WTC11 (cell line): ENCODE measurements around the gene JAKMIP1.

Experiments
- JAZF1 ChIP-seq: fragments of 250-450 bp; sonication (Bioruptor Pico); IDR thresholded peaks from 2 replicates; pipeline ENCODE4 v1.9.0; 2021; ENCODE audit warnings: moderate library complexity, mild to moderate bottlenecking, inconsistent platforms
- TF ChIP-seq, protein P1 (sequence below): fragments of 200-600 bp; IDR thresholded peaks from 2 replicates; pipeline ENCODE4 v1.8.0; 2022; ENCODE audit warnings: antibody characterized with exemption

DNA sequence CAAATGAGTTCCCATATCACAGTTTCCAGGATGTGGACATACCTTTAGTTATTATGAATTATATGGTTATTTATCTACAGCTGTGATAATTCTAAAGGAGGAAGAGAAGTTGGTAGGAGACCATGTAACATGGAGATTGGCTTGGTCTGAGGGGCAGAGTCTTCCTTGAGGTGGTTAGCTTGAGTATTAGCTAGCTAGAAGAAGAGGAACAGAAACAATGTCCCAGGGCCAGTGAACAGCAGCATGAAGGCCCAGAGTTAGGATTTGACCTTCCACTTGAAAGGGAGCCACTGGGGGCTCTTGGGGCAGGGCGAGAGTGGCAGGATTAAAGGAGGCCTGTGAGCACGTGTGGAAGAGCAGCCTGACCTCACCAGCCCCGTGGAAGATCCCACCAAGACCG lies 5.6 kb upstream of the JAKMIP1 start:
- TF ChIP-seq, protein P1, sequence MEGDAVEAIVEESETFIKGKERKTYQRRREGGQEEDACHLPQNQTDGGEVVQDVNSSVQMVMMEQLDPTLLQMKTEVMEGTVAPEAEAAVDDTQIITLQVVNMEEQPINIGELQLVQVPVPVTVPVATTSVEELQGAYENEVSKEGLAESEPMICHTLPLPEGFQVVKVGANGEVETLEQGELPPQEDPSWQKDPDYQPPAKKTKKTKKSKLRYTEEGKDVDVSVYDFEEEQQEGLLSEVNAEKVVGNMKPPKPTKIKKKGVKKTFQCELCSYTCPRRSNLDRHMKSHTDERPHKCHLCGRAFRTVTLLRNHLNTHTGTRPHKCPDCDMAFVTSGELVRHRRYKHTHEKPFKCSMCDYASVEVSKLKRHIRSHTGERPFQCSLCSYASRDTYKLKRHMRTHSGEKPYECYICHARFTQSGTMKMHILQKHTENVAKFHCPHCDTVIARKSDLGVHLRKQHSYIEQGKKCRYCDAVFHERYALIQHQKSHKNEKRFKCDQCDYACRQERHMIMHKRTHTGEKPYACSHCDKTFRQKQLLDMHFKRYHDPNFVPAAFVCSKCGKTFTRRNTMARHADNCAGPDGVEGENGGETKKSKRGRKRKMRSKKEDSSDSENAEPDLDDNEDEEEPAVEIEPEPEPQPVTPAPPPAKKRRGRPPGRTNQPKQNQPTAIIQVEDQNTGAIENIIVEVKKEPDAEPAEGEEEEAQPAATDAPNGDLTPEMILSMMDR, result no peak
- no peak for TF ChIP-seq JAZF1 (CRISPR knock-in tag)
